GM23248 (cell line): Measurements from ENCODE around the gene GMPPB.

Experiments
- EZH2 ChIP-seq: fragments of 200-600 bp; sonication (generic); IDR thresholded peaks from 2 replicates; pipeline ENCODE4 v1.6.1; 2018; ENCODE audit warnings: antibody characterized with exemption, mild to moderate bottlenecking; ENCODE audit not compliant: insufficient read depth, poor library complexity, severe bottlenecking
- EZH2phosphoT487 ChIP-seq: fragments of 200-600 bp; sonication (generic); IDR thresholded peaks from 2 replicates; pipeline ENCODE4 v1.6.1; 2018; ENCODE audit warnings: antibody characterized with exemption, moderate library complexity, mild to moderate bottlenecking, low read depth; ENCODE audit not compliant: insufficient read depth

GRCh38 chr3:49714728-49715550, 8.8 kb downstream of the GMPPB start:
- TF ChIP-seq EZH2 (no peak), EZH2phosphoT487 (no peak)
